ENCODE measurements around the gene SPEF1. TPM values are rescaled to one million over a fixed set of nuclear protein-coding genes. Genes with fewer than 3 reads are reported as not detected.
A peak's percentile ranks its signal among the peaks of the same experiment; 100 is the strongest.

SPEF1 gene
- total and polyA plus RNA-seq, 2 experiments from 2014 or later, result 0.63 TPM; not detected in 1

DNA sequence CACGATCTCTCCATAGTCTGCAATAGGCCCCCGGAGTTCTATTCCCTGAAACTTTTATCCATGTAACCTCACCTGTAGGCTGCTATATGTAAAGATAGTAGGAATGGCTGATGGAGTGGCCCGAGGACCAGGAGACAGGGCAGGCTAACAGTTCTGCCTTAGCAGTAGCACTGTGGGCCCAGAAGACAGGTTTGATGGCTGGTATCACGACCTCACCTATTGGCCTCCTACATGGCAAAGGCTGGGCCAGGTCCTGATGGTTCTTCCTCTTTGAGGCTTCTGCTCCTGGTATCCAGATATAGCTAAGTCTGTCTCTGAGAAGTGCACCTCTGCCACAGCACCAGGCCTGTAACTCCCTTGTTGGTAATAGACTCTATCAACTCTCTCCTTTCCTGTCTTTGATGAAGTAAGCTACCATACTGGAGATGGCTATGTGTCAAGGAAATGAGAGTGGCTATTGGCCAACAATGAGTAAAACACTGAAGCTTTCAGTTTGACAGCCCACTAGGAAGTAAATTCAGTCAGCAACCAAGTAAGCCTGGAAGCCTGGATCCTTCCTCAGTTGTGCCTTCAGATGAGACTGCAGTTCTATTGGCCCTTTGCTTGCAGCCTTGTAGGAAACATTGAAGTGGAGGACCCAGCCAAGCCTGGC, 5.7 kb downstream of the SPEF1 start:
- WGBS (ENCODE audit: low lambda C conversion rate, missing lambda C conversion rate), result 84% methylated on average over 4 of the region's 4 CpGs
- H3K79me2 ChIP-seq, result no peaks in the 10 kb centered on the region

GRCh38 chr20:3771552-3772058, 9.6 kb downstream of the SPEF1 start:
- Histone ChIP-seq H4K20me1 (ENCODE audit: insufficient read depth, poor library complexity, severe bottlenecking) (no peaks in the 10 kb centered on the region), H2AFZ (no peak overlapping the region), H3K27ac (no peak overlapping the region), H3K4me1 (ENCODE audit: insufficient read depth) (peaks cover 13% of the 10 kb centered on the region), H3K4me2 (no peak overlapping the region), H3K79me2 (no peaks in the 10 kb centered on the region), H3K27me3 (no peaks in the 10 kb centered on the region), H3K9me2 (replicated peaks; ENCODE audit: insufficient read depth) (no peaks in the 10 kb centered on the region), H3K4me3 (no peak overlapping the region), H3K36me3 (replicated peaks; ENCODE audit: insufficient read depth, low read depth) (no peaks in the 10 kb centered on the region), H3K9me3 (ENCODE audit: low read depth) (no peaks in the 10 kb centered on the region)
- TF ChIP-seq EZH2 (IDR thresholded peaks at IDR 0.05; ENCODE audit: borderline replicate concordance) (no peak), EZH2phosphoT487 (IDR thresholded peaks at IDR 0.05; ENCODE audit: low read depth, severe bottlenecking, unreplicated experiment) (no peak)
- TF ChIP-seq, protein P1, sequence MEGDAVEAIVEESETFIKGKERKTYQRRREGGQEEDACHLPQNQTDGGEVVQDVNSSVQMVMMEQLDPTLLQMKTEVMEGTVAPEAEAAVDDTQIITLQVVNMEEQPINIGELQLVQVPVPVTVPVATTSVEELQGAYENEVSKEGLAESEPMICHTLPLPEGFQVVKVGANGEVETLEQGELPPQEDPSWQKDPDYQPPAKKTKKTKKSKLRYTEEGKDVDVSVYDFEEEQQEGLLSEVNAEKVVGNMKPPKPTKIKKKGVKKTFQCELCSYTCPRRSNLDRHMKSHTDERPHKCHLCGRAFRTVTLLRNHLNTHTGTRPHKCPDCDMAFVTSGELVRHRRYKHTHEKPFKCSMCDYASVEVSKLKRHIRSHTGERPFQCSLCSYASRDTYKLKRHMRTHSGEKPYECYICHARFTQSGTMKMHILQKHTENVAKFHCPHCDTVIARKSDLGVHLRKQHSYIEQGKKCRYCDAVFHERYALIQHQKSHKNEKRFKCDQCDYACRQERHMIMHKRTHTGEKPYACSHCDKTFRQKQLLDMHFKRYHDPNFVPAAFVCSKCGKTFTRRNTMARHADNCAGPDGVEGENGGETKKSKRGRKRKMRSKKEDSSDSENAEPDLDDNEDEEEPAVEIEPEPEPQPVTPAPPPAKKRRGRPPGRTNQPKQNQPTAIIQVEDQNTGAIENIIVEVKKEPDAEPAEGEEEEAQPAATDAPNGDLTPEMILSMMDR (IDR thresholded peaks at IDR 0.05; ENCODE audit: poor library complexity), result no peak
- 82% methylated on average over 7 of the region's 7 CpGs for WGBS (ENCODE audit: low lambda C conversion rate, missing lambda C conversion rate)
- no peak for DNase-seq (ENCODE audit: low spot score)

More for the DNA sequence above, 5.7 kb downstream of the SPEF1 start:
- Histone ChIP-seq H3K9me3 (ENCODE audit: low read depth) (no peaks in the 10 kb centered on the region), H3K9me2 (replicated peaks; ENCODE audit: insufficient read depth) (no peaks in the 10 kb centered on the region), H3K27me3 (peaks cover 12% of the 10 kb centered on the region), H3K4me2 (no peak overlapping the region), H3K36me3 (replicated peaks; ENCODE audit: insufficient read depth, low read depth) (no peaks in the 10 kb centered on the region), H3K4me1 (ENCODE audit: insufficient read depth) (peaks cover 14% of the 10 kb centered on the region), H3K4me3 (no peak overlapping the region), H3K27ac (no peak overlapping the region), H4K20me1 (ENCODE audit: insufficient read depth, poor library complexity, severe bottlenecking) (no peaks in the 10 kb centered on the region), H2AFZ (no peak overlapping the region)
- no peak for DNase-seq (ENCODE audit: low spot score)
- TF ChIP-seq, protein P1 (IDR thresholded peaks at IDR 0.05; ENCODE audit: poor library complexity), result no peak
- TF ChIP-seq EZH2 (IDR thresholded peaks at IDR 0.05; ENCODE audit: borderline replicate concordance), result no peak
- TF ChIP-seq EZH2phosphoT487 (IDR thresholded peaks at IDR 0.05; ENCODE audit: low read depth, severe bottlenecking, unreplicated experiment), result no peak

DNA sequence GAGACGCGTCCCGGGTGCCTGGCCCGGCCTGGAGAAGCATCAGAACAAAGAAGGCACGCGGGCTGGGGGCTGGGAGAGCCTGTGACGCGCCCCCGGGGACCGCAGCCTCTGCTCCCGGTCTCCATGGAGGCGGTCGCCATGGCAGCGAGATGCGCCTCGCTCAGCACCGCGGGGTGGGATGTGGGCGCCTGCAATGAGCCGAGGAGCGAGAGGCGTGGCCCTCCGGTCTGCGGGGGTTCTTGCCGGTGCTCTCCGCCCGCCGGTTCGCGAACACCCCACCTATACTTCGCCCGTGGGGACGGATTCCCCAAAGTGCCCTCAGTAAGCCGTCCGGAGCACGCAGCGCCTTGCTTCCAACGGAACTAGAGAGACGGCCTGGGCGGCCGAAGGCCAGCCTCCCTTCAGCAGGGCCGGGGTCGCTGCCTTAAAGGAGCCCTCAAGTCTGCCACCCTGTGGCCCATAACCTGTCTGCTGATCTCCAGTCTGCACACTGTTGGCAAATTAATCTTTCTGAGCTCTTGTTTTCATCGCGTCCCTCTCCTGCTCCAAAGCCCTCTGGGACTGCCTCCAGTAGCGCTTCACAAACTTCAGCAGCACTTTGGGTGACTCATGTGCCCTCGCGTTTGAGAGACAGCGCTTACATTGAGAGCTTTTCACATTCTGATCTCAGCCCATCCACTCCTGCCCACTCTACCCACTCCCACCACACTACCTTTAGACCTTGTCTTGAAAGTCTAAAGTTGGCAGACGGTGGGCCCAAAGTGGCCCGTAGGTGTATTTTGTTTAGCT, 12.7 kb downstream of the SPEF1 start:
- DNase-seq (ENCODE audit: low spot score), result peak; percentile 87
- 3% methylated on average over 44 of the region's 51 CpGs for WGBS (ENCODE audit: low lambda C conversion rate, missing lambda C conversion rate)
- H3K27me3 ChIP-seq, result no peaks in the 10 kb centered on the region
- no peaks in the 10 kb centered on the region for H3K9me2 ChIP-seq (replicated peaks; ENCODE audit: insufficient read depth)
- H4K20me1 ChIP-seq (ENCODE audit: insufficient read depth, poor library complexity, severe bottlenecking), result no peaks in the 10 kb centered on the region
- peak overlapping the region; percentile 56 for H3K4me3 ChIP-seq
- TF ChIP-seq EZH2phosphoT487 (IDR thresholded peaks at IDR 0.05; ENCODE audit: low read depth, severe bottlenecking, unreplicated experiment) (no peak), EZH2 (IDR thresholded peaks at IDR 0.05; ENCODE audit: borderline replicate concordance) (no peak)
- TF ChIP-seq, protein P1 (IDR thresholded peaks at IDR 0.05; ENCODE audit: poor library complexity), result peak; percentile 64
- peak overlapping the region; percentile 76 for H2AFZ ChIP-seq
- no peaks in the 10 kb centered on the region for H3K79me2 ChIP-seq
- peak overlapping the region; percentile 79 for H3K27ac ChIP-seq
- peak overlapping the region; percentile 80 for H3K4me2 ChIP-seq
- H3K36me3 ChIP-seq (replicated peaks; ENCODE audit: insufficient read depth, low read depth), result no peaks in the 10 kb centered on the region
- no peaks in the 10 kb centered on the region for H3K9me3 ChIP-seq (ENCODE audit: low read depth)
- peaks cover 13% of the 10 kb centered on the region for H3K4me1 ChIP-seq (ENCODE audit: insufficient read depth)
